ENCODE measurements around the gene BTN1A1.
A peak's percentile ranks its signal among the peaks of the same experiment; 100 is the strongest.
"Not testable (repeated sequence)": the region's sequence is repeated elsewhere in the genome, so short reads cannot be mapped to it uniquely, and the experiment has no call there.

The BTN1A1 gene

DNA sequence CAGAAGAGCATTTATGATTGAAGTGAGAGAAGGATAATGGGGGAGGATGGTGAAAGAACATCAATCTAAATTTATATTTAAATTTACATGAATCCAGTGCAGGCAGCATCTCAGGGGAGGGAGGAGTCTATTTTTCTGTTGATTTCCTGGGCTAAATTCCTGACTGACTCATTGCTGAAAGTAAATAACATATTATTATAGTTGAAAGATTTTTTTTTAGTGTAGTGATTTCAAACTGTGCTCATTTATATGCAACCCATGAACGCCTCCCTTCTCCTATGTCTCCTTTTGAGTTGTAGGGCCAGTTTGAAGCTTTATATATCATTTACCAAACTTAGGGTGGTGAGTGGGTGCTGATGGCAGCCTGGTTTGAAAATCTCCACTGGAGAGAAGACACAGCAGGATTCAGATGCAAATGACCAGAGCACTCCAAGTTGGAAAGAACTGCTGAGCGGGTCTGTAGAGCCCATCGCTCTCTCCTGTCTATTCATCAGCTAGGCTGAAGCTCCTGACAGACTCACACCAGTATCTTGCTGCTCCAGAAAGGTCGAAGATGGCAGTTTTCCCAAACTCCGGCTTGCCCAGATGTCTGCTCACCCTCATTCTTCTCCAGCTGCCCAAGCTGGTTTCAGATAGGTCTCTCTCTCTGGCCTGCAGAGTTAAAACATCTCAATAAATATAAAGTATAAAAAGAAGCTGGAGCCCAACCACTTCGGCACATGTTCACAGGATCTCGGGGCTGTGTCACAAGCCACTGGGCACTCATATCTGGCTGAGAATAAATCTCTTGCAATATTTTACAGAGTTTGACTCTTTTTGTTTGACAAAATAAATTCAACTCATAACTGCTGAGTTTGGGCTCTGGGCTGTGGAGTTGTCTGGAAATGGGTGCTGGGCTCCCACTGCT lies 24.0 kb upstream of the BTN1A1 start:
- no peak for DNase-seq

DNA sequence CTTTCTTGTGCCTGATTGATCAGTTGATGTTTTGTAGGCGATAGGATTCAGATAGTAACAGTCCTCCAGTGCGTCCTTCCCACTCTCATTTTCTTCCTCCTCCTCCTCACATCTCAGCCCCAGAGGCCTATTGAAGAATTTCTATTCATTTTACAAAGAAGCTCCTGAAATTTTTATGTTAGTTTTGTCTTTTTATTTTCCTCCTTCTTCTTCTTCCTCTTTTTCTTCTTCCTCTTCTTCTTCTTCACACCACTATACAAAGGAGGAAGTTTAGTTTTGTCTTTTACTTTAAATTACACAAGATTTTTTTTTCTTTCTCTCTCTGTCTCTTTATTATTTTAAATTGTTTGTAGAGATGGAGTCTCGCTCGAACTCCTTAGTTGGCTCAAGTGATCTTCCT lies 23.2 kb upstream of the BTN1A1 start:
- no peak for DNase-seq

DNA sequence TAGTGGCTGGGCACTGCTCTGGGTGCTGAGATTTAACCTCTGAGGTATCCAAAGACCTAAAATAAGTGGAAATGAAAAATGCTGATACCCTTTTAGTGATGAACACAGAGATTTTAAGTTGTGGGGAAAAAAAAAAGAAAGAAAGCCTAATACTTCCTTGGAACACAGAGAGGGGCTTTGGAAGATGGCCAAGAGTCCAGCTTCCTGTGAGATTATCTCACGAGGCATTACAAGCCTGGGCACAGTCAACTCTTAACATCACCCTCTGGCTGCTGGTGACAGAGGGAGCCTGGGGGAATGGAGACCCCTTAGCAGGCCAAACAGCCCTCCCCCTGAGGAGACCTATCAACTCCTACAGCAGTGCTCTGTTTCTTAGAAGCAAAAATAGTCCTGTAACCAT lies 22.7 kb upstream of the BTN1A1 start:
- no peak for DNase-seq

DNA sequence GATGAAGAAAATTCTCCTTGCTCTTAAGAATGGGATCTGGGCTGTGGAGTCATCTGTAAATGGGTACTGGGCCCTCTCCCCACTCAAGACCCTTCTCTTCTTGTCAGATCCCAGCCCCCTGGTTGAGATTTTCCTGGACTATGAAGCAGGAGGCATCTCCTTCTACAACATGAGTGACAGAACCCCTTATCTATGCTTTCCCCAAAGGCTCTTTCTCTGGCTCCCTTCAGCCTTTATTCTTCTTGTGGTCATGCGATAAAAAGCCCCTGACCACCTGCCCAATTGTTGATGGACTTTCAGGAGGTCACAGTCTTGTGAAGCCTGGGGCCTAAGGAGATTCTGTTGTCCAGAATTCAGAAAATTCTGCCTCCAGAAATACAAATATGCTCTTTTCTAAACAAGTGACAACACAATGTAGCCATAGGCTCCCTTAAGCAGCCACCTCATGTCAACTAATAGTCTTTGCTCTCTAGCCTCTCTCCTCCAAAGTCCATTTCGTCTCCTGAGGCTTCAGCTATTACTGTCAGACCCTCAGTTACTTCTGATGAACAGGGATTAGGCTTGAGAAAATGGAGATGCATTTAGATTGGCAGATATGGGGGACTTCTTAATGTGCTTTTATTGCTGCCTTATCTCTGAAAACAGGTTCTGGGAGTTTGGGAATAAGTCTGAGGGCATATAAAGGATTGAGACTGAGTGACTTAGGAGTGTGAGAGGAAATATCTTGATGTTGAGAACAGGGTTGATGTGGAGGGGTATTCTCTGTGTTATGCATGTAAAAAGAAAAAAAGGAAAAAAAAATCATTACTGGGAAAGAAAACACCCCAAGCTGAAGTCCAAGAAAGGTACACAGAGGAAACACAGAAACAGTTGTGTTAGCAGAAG lies 21.8 kb upstream of the BTN1A1 start:
- no peak for DNase-seq

DNA sequence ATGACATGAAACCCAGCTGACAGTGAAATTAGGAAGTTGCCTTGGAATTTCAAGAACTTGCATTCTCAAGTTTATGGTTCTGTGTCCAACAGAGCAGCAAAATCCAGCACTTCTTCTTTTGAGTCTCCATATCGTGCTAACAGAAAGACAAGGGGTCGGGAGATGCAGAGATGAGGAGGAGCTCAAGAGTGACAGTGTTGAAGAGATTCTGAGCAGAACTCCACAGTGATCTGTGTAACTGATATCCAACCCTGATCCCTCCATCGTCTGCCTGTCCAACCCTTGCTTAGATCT lies 21.2 kb upstream of the BTN1A1 start:
- DNase-seq: no peak

DNA sequence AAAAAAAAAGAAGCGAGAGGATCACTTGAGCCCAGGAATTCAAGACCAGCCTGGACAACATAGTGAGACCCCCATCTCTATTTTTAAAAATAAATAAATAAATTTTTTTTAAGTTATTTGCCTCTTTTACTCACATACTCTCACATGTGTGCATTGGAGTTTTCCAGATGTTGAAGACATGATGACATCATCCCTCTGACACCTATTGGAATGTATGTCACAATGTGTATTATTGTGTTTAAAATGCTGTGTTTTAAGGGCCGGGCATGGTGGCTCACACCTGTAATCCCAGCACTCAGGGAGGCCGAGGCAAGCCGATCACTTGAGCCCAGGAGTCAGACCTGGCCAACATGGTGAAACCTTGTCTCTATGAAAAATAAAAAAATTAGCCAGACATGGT lies 17.8 kb upstream of the BTN1A1 start:
- no peak for DNase-seq

DNA sequence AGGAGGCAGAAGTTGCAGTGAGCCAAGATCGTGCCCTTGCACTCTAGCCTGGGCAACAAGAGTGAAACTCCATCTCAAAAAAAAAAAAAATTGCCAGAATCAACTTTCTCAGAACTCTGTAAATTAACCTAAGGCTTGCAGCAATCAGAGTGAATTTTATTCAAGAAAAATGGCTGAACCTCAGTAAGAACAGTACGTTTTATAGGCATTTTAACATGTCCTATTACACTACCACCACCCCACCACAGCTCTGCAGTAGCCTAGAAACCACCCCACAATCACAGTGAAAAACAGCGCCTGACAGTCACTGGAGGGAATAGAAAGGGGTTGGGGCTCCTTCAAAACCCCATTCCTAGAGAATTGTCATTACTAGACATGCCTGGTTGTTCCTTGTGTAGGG lies 16.4 kb upstream of the BTN1A1 start:
- DNase-seq: no peak

DNA sequence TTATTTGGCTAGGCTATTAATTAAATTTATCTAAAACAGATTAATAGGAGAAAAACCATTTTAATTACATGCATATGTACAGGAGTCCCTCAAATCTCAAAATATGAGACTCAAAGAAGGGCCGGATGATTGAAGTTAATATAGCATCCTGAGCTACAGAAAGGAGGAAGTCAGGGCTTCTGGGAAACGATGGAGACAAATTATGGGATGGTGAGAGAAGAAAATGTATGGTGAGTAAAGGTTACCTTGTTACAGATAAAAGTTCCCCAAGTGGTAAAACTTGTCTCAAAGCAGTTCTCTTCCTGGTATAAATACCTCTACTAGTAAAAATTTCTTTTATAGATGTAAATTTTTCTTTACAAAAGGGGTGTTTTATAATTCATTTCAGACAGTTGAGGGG lies 15.9 kb upstream of the BTN1A1 start:
- DNase-seq: no peak

DNA sequence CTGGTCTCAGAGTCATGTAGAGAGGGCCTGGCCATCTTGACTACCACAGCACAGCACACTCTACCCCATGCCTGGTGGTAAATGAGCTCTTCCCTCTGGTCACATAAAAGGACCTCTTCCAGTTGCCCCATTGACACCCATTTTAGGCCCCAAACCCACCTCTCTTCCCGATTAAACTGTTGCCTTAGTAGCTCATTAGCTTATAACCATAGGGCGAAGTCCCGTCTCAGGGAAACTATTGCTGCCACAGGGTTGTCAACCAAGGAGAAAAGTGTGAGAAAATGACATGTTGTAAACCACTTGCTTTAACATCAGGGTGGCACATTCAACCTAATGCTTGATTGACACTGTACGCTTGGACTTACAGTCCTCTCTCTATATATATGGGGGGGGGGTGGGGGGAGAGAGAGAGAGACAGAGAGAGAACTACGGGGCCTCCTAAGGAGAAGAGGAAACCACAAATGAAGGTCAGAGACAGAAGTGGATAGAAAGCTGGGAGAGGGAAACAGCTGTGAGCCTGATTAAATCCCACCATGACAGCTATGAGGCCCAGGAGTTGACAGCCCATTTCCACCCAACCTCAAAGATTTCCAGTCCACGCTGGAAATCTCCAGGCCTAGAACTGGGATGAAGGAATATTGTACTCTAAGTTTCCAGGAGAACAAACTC lies 14.9 kb upstream of the BTN1A1 start:
- DNase-seq: no peak

DNA sequence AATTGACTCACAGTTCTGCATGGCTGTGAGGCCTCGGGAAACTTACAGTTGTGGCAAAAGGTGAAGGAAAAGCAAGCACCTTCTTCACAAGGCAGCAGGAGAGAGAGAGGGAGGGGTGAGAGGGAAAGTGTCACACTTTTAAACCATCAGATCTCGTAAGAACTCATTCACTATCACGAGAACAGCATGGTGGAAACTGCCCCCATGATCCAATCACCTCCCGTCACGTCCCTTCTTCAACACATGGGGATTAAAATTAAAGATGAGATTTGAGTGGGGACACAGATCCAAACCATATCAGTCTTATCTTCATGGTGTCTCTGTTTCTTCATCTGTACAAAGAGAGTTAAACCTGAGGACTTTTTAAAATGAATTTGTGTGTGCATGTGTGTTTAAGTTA lies 13.7 kb upstream of the BTN1A1 start:
- no peak for DNase-seq

DNA sequence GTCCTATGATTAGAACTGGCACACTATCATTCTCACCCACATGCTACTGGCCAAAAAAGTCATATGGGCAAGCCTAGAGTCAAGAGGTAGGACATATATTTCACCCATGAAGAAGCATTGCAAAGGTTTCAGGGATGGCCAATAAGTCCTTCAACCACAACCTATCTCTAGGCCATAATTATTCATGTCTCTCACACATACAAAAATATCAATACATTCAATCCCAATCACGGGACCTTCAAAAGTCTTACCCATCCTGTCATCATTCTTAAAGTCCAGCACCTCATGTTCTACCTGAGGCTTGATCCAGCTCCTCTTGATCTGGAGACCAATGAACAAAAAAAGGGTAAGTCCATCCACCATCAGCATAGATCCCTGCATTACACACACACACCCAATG lies 12.6 kb upstream of the BTN1A1 start:
- no peak for DNase-seq

DNA sequence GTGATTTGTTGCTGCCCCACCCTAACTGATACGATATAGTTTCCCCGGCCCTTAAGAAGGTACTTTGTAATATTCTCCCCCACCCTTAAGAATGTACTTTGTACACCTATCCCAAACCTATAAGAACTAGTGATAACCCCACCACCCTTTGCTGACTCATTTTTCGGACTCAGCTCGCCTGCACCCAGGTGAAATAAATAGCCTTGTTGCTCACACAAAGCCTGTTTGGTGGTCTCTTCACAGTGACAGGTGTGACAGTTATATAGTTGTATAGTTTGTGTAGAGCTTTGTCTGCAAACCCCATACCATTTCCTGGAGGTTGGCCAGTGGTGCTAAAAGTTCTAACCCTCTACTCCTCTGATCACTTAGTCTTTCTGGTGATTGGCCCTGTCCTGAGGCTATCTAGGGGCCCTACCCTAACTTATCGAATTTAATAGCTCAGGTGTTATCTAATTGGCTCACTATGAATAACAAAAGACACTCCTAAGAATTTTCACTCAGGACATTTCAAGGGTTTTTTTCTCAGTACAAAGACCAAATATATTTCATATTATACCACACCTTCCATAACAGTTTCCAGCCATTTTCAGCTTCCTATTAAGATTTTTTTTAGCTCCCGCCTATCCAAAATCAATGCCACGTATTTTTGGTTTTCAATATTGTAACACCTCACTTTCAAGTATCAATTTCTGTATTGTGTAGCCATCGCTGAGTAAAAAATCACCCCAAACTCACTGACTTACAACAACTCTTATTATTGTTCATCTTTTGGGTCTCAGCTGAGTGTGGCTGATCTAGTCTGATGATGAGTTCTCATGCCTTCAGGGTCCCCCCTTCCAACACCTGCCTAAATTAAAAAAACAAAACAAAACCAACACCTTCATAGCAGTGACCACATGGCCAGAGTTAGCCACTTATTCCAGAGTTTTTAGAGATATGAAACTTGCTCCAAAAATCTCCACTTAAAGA lies 9.8 kb upstream of the BTN1A1 start:
- DNase-seq: peak; percentile 44

DNA sequence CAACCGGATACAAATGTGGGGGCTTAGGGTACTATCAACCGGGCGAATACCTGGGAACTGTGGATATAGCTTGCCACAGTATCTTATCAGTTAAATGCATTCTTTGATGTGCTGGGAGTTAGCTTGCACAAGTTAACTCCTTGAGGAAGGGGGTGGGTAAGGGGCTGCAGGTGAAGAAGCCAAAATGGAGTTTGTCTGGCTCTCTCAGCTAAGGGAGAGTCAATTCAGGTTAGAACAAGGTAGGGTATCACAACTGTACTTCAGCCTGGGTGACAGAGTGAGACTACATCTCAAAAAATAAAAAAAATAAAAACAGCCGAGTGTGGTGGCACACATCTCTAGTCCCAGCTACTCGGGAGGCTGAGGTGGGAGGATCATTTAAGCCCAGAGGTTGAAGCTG lies 8.5 kb upstream of the BTN1A1 start:
- no peak for DNase-seq

DNA sequence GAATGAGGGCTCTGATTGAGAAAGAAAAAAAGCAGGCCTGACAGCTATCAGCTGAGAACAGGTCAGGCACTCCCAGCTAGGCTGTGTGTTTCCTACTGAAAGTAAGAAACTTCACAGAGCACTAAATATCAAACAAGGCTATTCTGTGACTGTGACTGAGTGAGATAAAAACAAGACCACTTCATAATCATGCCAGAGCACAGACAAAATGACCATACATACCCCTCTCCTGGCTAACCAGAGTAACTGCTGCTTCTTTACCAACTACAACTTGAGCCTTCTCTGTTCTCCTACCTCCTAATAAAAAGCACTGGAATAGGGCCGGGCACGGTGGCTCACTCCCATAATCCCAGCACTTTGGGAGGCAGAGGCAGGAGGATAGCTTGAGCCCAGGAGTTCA lies 6.8 kb upstream of the BTN1A1 start:
- DNase-seq: no peak

DNA sequence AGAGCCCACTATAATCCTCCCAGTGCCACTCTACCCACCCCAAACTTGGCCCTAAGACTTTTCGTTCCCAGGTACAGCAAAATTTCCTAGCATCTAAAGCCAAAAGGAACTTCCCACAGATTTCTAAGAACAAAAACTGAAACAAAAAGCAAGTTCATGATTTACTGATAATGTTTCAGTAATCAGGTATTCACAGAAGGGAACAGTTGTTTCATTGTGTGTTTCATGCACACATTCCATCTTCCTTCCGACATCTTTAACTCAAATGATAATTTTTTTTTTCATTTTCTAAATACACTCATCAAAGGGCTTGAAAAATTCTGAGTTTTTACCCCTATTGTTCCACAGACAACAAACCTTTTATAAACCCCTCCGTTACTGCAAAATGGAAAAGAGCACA lies 6.0 kb upstream of the BTN1A1 start:
- no peak for DNase-seq

DNA sequence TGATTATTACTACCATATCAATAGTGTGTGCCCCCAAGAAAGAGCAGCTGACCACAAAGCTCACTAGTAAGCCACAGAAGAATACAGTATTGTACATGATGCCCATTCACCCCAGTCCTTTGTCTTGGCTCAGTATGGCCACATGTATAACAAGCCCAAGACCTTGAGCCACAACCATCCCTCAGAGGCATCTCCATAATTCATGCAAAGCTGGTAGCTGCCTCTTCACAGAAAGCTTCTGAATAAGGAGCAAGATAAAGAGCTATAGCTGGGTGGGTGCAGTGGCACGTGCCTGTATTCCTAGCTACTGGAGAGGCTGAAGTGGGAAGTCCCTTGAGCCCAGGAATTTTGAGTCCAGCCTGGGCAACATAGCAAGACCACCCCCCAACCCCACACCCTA lies 4.8 kb upstream of the BTN1A1 start:
- no peak for DNase-seq

DNA sequence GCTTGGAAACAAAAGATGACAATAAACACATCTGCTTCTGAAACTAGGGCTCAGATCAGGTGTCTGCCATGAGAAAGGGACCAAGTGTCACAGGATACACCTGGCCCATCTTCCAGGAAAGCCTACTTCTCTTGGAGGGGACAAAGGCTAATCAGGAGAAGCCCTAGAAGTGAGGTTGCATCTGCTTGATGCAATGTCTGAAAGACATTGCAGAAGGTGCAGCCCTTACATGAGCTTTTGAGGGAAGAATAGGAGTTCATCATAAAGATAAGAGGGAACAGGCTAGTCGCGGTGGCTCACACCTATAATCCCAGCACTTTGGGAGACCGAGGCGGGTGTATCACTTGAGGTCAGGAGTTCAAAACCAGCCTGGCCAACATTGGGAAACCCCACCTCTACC lies 2.5 kb upstream of the BTN1A1 start:
- no peak for DNase-seq

DNA sequence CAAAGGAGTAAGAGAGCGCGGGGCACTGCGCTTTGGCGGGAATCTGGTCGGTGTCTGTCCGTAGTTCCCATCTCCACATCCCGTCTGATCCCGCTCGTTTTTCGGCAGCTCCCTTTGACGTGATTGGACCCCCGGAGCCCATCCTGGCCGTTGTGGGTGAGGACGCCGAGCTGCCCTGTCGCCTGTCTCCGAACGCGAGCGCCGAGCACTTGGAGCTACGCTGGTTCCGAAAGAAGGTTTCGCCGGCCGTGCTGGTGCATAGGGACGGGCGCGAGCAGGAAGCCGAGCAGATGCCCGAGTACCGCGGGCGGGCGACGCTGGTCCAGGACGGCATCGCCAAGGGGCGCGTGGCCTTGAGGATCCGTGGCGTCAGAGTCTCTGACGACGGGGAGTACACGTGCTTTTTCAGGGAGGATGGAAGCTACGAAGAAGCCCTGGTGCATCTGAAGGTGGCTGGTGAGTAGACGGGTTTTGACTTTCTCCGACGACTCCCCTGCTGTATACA lies 1.4 kb downstream of the BTN1A1 start:
- DNase-seq: peak; percentile 28

DNA sequence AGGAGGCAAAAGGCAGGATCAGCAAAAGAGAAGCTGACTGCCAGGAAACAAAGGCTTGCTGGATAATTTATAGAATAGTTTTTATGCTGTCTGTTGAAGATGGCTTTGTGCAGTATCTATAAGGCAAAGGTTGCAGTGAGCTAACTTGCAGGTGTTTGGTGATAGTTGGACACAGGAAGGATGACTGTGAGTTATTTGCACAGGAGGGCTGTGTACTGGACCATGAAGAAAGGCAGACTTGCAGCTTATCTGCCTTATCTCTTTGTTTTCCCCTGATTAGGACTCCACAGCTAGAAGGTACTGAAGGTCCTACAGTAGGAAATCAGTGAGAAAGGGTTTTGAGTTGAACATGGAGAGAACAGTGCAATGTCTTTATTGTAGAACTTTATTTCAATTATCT lies 2.1 kb downstream of the BTN1A1 start:
- no peak for DNase-seq

DNA sequence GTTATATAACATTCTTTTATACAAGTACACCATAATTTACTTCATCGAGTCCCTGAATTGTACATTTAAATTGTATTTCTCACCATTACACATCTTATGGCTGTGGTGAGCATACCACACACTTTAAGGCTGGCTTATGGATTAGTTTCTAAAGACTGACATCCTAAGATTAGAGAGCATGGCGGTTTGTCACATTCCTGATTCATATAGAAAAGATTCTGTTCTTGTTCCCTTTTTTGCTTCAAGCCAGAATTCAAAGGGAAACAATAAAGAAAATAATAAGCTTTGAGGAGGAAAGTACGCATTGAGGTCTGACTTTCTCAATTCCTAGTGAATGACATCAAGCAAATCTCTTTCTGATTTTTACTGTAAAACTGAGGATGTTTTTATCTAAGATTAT lies 2.5 kb downstream of the BTN1A1 start:
- no peak for DNase-seq

DNA sequence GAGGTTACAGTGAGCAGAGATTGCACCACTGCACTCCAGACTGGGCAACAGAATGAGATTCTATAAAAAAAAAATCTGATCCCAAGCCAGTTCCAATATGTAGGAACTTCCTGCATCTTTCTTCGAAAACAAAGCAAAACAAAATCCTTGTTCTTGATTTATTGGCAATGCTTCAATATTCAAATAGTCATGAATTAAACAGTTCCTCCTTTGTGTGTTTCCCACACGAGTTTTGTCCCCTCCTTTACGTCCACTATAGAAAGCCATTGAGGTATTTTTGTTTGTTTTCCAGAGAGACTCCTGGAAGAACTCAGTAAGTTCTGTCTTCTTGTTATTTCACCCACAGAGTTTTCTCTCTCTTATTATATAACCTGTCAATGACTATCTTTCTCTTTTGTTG lies 7.6 kb downstream of the BTN1A1 start:
- no peak for DNase-seq

DNA sequence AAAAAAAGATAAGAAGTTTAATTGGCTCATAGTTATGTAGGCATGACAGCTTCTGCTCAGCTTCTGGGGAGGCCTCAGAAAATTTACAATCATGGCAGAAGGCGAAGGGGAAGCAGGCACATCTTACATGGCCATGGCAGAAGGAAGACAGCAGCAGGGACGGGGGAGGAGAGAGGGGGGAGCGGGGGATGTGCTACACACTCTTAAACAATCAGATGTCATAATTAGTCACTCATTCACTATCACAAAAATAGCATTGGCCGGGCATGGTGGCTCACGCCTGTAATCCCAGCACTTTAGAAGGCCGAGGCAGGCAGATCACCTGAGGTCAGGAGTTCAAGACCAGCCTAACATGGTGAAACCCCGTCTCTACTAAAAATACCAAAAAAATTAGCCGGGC lies 10.9 kb downstream of the BTN1A1 start:
- DNase-seq: not testable (repeated sequence)
